Lung (tissue), 12 donors: ENCODE measurements around the gene PPARGC1A. TPM values are rescaled to one million over a fixed set of nuclear protein-coding genes. Genes with fewer than 3 reads are reported as not detected.

Experiments used
- ATAC-seq: fragments of 200-7000 bp; cut with Tn5 transposase; one replicate; pipeline ENCODE4 v1.9.1; 2020; ENCODE audit warnings: moderate number of reproducible peaks; ENCODE audit not compliant: insufficient read depth, low FRiP score
- DNase-seq, 3 donors: peaks; one replicate each; pipeline ENCODE4 v3.0.0-alpha.2; 2013 to 2017
- H3K27ac ChIP-seq, 2 donors: one replicate each; pipeline ENCODE4 v1.5.1; 2013; ENCODE audit warnings: mild to moderate bottlenecking in 2 of 2, moderate library complexity in 2 of 2, control low read depth in 1 of 2, inconsistent platforms in 1 of 2, low read depth in 1 of 2, low read length in 1 of 2
- H3K27me3 ChIP-seq, 3 donors: one replicate each; pipeline ENCODE4 v1.5.1; 2013; ENCODE audit warnings: low read length in 2 of 3; ENCODE audit not compliant: control insufficient read depth in 3 of 3, insufficient read depth in 3 of 3
- H3K36me3 ChIP-seq, 4 donors: one replicate each; pipeline ENCODE4 v1.5.1; 2013; ENCODE audit warnings: low read length in 4 of 4, mild to moderate bottlenecking in 1 of 4, moderate library complexity in 1 of 4; ENCODE audit not compliant: control insufficient read depth in 4 of 4, insufficient read depth in 4 of 4
- H3K4me1 ChIP-seq, 5 donors: one replicate each; pipeline ENCODE4 v1.5.1; 2013; ENCODE audit warnings: low read length in 5 of 5, mild to moderate bottlenecking in 2 of 5, moderate library complexity in 1 of 5; ENCODE audit not compliant: control insufficient read depth in 5 of 5, insufficient read depth in 5 of 5
- H3K4me3 ChIP-seq: one replicate; pipeline ENCODE4 v1.5.1; 2013; ENCODE audit warnings: mild to moderate bottlenecking, control low read depth, moderate library complexity
- H3K9ac ChIP-seq, 2 donors: one replicate each; pipeline ENCODE4 v1.5.1; 2013; ENCODE audit warnings: low read length in 2 of 2, control low read depth in 1 of 2; ENCODE audit not compliant: insufficient read depth in 1 of 2
- H3K9me3 ChIP-seq, 4 donors: one replicate each; pipeline ENCODE4 v1.5.1; 2013; ENCODE audit warnings: low read length in 3 of 4, mild to moderate bottlenecking in 1 of 4, moderate library complexity in 1 of 4; ENCODE audit not compliant: control insufficient read depth in 4 of 4, insufficient read depth in 3 of 4
- WGBS, 2 donors: extraction: QIAGEN DNeasy Blood & Tissue Kit; methylation state at CpG; one replicate each; pipeline ENCODE4 v1.1.7; 2013; 5-methylcytosine and 5-hydroxymethylcytosine counted together
- polyA plus RNA-seq, 2 donors: library from polyadenylated mRNA; stranded (reverse); fragments of 200-250 nt; gene quantifications; one replicate each; pipeline ENCODE4 v1.2.1, GENCODE V29; 2013
- total RNA-seq, 2 donors: library from RNA; depleted of rRNA in 1 of 2; stranded (reverse); fragments of >200 nt in 1 of 2; gene quantifications; one replicate each; pipeline ENCODE4 v1.2.1, GENCODE V29; 2014 to 2021
- TF ChIP-seq, protein P1 (sequence below): IDR thresholded peaks from 2 replicates; pipeline ENCODE4 v1.5.1; 2012; ENCODE audit warnings: mild to moderate bottlenecking; ENCODE audit errors: control extremely low read depth, extremely low read depth
- donor health status: control.
- donor health status: control.
- donor health status: Bipolar disorder and iron deficiency.
- donor health status: healthy.
- donor health status: DM: yes; HTN: yes; CAD: no.

Gene PPARGC1A
- total and polyA plus RNA-seq, 4 donors: 1.1 to 17.9 (median 5.1) TPM

DNA sequence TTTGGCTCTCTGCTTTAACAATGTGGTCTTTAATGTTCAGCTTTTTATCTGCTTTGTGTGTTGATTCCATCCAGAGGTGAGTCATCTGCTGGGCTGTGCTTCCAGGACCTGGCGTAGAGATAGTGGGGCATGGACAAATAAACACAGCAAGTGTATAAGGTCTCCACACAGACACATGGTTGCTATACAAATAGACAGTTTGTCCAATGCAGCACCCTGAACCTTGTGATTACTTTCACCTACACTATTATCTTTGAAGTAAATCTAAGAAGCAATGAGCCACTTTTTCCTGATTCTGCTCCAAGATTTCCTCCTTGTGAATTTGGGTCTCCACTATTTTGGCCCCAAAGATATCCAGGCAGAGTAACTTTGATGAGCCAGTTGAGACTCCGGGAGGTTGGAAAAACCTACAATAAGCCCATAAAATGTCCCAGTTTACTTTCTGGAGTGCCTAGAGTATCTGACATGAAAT is 12.1 kb downstream of the PPARGC1A start:
- H3K9ac ChIP-seq: no peak overlapping the region
- H3K4me3 ChIP-seq: no peak overlapping the region
- peak overlapping the region in 1 of 2 donors; percentile 94 for H3K27ac ChIP-seq
- no peaks in the 10 kb centered on the region for H3K36me3 ChIP-seq
- TF ChIP-seq, protein P1, sequence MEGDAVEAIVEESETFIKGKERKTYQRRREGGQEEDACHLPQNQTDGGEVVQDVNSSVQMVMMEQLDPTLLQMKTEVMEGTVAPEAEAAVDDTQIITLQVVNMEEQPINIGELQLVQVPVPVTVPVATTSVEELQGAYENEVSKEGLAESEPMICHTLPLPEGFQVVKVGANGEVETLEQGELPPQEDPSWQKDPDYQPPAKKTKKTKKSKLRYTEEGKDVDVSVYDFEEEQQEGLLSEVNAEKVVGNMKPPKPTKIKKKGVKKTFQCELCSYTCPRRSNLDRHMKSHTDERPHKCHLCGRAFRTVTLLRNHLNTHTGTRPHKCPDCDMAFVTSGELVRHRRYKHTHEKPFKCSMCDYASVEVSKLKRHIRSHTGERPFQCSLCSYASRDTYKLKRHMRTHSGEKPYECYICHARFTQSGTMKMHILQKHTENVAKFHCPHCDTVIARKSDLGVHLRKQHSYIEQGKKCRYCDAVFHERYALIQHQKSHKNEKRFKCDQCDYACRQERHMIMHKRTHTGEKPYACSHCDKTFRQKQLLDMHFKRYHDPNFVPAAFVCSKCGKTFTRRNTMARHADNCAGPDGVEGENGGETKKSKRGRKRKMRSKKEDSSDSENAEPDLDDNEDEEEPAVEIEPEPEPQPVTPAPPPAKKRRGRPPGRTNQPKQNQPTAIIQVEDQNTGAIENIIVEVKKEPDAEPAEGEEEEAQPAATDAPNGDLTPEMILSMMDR: no peak
- peaks cover 0 to 10% (median 0%) of the 10 kb centered on the region in 5 donors for H3K4me1 ChIP-seq
- no peaks in the 10 kb centered on the region for H3K27me3 ChIP-seq
- no peak for ATAC-seq
- H3K9me3 ChIP-seq: no peaks in the 10 kb centered on the region
- no peak for DNase-seq
- 87 to 92% methylated on average over 2 of the region's 2 CpGs for WGBS, 2 donors

- 88 to 95% methylated on average over 3 of the region's 3 CpGs for WGBS, 2 donors
Measured at GRCh38 chr4:23876418-23877089, 13.3 kb downstream of the PPARGC1A start.

DNA sequence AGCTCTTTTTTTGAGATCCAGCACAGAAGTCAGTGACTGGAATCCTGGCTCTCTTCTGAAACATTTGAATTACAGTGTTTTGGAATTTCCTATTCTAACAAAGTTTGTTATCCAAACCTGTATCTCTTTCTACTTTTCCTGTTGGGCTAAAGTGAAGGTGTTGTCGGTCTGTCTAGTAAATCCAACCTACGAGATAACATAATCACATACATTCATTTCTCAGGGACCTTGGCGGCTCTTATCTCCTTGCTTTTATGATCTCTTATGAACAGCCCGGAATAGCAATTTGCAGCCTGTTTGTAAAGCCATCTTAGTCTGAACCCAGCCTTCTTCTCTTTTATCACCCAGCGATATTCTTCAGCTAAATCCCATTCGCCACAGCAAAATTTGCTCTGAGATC is 14.5 kb downstream of the PPARGC1A start:
- H3K9me3 ChIP-seq: no peaks in the 10 kb centered on the region
- H3K9ac ChIP-seq: no peak overlapping the region
- TF ChIP-seq, protein P1: no peak
- ATAC-seq (no peak), DNase-seq (no peak)
- H3K27ac ChIP-seq: peak overlapping the region in 1 of 2 donors; percentile 93
- H3K4me1 ChIP-seq: peaks cover 0 to 21% (median 0%) of the 10 kb centered on the region in 5 donors
- H3K4me3 ChIP-seq: no peak overlapping the region
- 86 to 93% methylated on average over 6 of the region's 6 CpGs for WGBS, 2 donors
- H3K27me3 ChIP-seq: no peaks in the 10 kb centered on the region
- H3K36me3 ChIP-seq: no peaks in the 10 kb centered on the region

More at GRCh38 chr4:23876418-23877089, 13.3 kb downstream of the PPARGC1A start:
- Histone ChIP-seq H3K27me3 (no peaks in the 10 kb centered on the region), H3K9ac (no peak overlapping the region), H3K4me1 (peaks cover 0 to 13% (median 0%) of the 10 kb centered on the region in 5 donors), H3K9me3 (no peaks in the 10 kb centered on the region), H3K36me3 (no peaks in the 10 kb centered on the region), H3K4me3 (no peak overlapping the region), H3K27ac (peak overlapping the region in 1 of 2 donors; percentile 93)
- TF ChIP-seq, protein P1: no peak
- DNase-seq (no peak), ATAC-seq (no peak)

DNA sequence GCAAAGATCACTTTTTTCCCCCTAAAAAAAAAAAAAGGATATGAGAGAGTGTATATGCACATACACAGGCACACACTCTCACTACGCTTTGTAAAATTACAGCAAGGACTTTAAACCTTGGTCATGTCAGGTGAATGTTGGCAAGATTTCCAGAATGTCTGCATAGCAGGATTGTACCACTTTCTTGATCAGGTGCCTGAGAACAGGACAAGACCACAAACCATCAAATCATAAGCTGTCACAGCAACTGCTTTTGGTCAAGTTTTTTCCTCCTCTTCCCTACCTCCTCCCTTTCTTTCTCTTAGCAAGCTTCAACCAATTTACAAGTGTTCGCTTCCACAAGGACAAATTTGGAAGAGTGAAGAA is 15.3 kb downstream of the PPARGC1A start:
- Histone ChIP-seq H3K9ac (no peak overlapping the region), H3K27me3 (no peaks in the 10 kb centered on the region), H3K27ac (peak overlapping the region in 1 of 2 donors; percentile 93), H3K36me3 (no peaks in the 10 kb centered on the region), H3K4me1 (peaks cover 0 to 21% (median 0%) of the 10 kb centered on the region in 5 donors), H3K9me3 (no peaks in the 10 kb centered on the region), H3K4me3 (no peak overlapping the region)
- WGBS, 2 donors: 91% methylated on average over 2 of the region's 2 CpGs
- DNase-seq (no peak), ATAC-seq (no peak)
- TF ChIP-seq, protein P1: no peak
